Lower leg skin (tissue), 3 donors: ENCODE measurements around the gene NEDD8.

ENCODE experiments used
- CTCF ChIP-seq, 3 donors: fragments of 450-650 bp; IDR thresholded peaks; one replicate each; pipeline ENCODE4 v1.5.1; 2016; ENCODE audit warnings: antibody characterized with exemption in 3 of 3, mild to moderate bottlenecking in 3 of 3, moderate library complexity in 2 of 3
- POLR2A ChIP-seq, 2 donors: fragments of 450-650 bp; IDR thresholded peaks; one replicate each; pipeline ENCODE4 v1.6.1; 2016 to 2017; ENCODE audit warnings: antibody characterized with exemption in 2 of 2, mild to moderate bottlenecking in 1 of 2, moderate library complexity in 1 of 2

- TF ChIP-seq CTCF (IDR thresholded peaks at IDR 0.05) (no peak), POLR2A (IDR thresholded peaks at IDR 0.05) (no peak)
These were observed 55.6 kb downstream of the NEDD8 start for GRCh38 chr14:24176599-24176998.
